UCSD-AML1 (cell line): ENCODE measurements around the gene LNP1.
"Not testable (repeated sequence)": the region's sequence is repeated elsewhere in the genome, so short reads cannot be mapped to it uniquely, and the experiment has no call there.

Experiments
- DNase-seq: peaks from one replicate; lab custom pipeline; 2025; ENCODE audit not compliant: unreplicated experiment; lab: John Stamatoyannopoulos, UW

LNP1 gene

GRCh38 chr3:100471444-100471843 is 70.1 kb downstream of the LNP1 start:
- no peak for DNase-seq

- not testable (repeated sequence) for DNase-seq
These were observed 76.6 kb downstream of the LNP1 start for GRCh38 chr3:100477851-100478360.

GRCh38 chr3:100478521-100478920 is 77.2 kb downstream of the LNP1 start:
- DNase-seq: not testable (repeated sequence)

GRCh38 chr3:100480081-100480480 is 78.7 kb downstream of the LNP1 start:
- DNase-seq: no peak

GRCh38 chr3:100482176-100482575 is 80.8 kb downstream of the LNP1 start:
- no peak for DNase-seq

- no peak for DNase-seq
These were observed 82.2 kb downstream of the LNP1 start for GRCh38 chr3:100483529-100483928.

- DNase-seq: no peak
These were observed 85.5 kb downstream of the LNP1 start for GRCh38 chr3:100486808-100487207.

GRCh38 chr3:100489118-100489517 is 87.8 kb downstream of the LNP1 start:
- no peak for DNase-seq

GRCh38 chr3:100492059-100493006 is 91.0 kb downstream of the LNP1 start, which contains the start of gene TMEM45A:
TSS of gene TMEM45A (plus strand) at chr3:100492619. CDS start at chr3:100555212, 62,593 bp downstream.
- DNase-seq: peak; percentile 94

- DNase-seq: no peak
These were observed 95.4 kb downstream of the LNP1 start for GRCh38 chr3:100496711-100497261.

GRCh38 chr3:100499651-100500050 is 98.3 kb downstream of the LNP1 start:
- no peak for DNase-seq

GRCh38 chr3:100500320-100500880 is 99.1 kb downstream of the LNP1 start:
- no peak for DNase-seq

GRCh38 chr3:100503448-100503847 is 102.1 kb downstream of the LNP1 start:
- no peak for DNase-seq
